Fibroblast of the aortic adventitia (primary cell): Measurements from ENCODE around the gene PRDM11. TPM values are rescaled to one million over a fixed set of nuclear protein-coding genes. Genes with fewer than 3 reads are reported as not detected.

Source experiments
- DNase-seq: peaks from one replicate; pipeline ENCODE4 v3.0.0-alpha.2; 2010; ENCODE audit warnings: low read depth
- H3K4me3 ChIP-seq: 2 replicates; pipeline ENCODE4 v1.5.1; 2011; ENCODE audit warnings: low read depth, mild to moderate bottlenecking, control low read depth, low read length, moderate library complexity
- total RNA-seq: library from RNA; depleted of rRNA; stranded (reverse); fragments of >200 nt; gene quantifications from 2 replicates; pipeline ENCODE4 v1.2.3, GENCODE V29; 2012; ENCODE audit warnings: low replicate concordance
- TF ChIP-seq, protein P1 (sequence below): IDR thresholded peaks from 2 replicates; pipeline ENCODE4 v1.5.1; 2011; ENCODE audit warnings: mild to moderate bottlenecking, low read length, control low read depth, inconsistent platforms; ENCODE audit not compliant: insufficient read depth

The PRDM11 gene
- total RNA-seq, 1 donor: 5.3 TPM

DNA sequence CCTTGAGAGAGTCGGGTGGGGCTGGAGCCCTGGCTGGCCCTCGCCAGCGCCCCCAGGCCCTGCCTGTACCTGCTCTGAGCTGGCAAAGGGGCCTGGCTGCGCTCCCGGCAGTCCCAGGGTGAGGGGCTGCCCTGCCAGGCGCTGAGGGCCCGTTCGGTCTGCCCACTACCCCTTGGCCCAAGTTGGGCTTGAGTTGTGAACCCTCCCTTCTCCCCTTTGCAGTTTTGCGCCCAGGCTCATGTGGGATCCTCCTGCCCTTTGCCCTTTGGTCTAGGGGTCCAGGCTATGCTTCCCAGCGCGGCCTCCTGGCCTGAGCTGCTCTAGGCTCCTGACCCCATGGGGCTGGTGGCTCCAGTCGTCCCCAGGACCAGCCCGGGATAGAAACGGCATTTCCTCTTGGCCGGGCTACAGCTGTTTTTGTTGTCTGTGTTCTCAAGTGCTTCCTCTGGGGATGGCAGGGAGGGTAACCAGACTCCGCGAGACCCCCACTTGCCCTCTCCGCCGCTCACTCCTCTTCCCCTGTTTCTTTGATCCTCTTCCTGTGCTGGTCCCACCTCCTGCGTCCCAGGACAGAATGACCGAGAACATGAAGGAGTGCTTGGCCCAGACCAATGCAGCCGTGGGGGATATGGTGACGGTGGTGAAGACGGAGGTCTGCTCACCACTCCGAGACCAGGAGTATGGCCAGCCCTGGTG is 34.9 kb downstream of the PRDM11 start:
- no peak for DNase-seq
- TF ChIP-seq, protein P1, sequence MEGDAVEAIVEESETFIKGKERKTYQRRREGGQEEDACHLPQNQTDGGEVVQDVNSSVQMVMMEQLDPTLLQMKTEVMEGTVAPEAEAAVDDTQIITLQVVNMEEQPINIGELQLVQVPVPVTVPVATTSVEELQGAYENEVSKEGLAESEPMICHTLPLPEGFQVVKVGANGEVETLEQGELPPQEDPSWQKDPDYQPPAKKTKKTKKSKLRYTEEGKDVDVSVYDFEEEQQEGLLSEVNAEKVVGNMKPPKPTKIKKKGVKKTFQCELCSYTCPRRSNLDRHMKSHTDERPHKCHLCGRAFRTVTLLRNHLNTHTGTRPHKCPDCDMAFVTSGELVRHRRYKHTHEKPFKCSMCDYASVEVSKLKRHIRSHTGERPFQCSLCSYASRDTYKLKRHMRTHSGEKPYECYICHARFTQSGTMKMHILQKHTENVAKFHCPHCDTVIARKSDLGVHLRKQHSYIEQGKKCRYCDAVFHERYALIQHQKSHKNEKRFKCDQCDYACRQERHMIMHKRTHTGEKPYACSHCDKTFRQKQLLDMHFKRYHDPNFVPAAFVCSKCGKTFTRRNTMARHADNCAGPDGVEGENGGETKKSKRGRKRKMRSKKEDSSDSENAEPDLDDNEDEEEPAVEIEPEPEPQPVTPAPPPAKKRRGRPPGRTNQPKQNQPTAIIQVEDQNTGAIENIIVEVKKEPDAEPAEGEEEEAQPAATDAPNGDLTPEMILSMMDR: no peak

DNA sequence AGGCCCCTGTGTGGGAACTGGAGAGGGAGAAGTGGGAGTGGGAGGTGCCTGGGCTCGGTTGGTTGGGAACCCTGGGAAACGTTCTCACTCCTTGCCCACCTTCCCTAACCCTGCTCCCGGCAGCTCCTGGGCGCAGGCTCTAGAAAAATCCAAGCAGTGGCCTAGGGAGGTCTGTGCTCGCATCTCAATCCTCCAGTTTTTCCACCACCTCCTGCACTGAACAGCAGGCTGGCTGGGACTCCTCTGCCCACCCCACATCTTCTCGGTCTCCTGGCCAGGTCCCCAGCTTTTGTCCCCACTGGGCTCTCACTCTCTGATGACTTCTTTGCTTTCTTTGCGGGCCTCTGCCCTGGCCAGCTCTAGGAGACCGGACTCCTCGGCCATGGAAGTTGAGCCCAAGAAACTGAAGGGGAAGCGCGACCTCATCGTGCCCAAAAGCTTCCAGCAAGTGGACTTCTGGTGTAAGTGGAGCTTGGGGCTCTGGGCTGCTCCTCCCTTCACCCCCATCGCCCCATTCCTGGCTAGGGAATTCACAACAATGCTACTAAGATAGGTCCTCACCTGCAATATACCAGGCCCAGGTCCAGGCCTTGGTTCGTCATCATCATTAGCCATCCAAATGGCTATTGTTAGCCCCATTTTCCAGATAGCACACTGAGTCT is 35.6 kb downstream of the PRDM11 start:
- no peak for DNase-seq
- TF ChIP-seq, protein P1: no peak
- no peak overlapping the region for H3K4me3 ChIP-seq

More for the DNA sequence above, 34.9 kb downstream of the PRDM11 start:
- peak overlapping the region; percentile 53 for H3K4me3 ChIP-seq

DNA sequence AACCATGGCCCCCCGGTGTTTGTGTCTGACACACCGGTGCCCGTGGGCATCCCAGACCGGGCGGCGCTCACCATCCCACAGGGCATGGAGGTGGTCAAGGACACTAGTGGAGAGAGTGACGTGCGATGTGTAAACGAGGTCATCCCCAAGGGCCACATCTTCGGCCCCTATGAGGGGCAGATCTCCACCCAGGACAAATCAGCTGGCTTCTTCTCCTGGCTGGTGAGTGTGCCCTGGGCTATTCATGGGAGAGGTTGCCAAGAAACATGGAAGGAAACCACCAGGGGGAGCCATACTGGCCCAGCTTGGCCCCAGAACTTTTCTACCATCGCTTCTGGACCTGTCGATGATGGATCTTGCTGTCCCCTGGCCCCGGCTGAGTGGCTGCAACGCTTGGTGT is 36.5 kb downstream of the PRDM11 start:
- DNase-seq: peak; percentile 30
- H3K4me3 ChIP-seq: no peak overlapping the region
- TF ChIP-seq, protein P1: peak; percentile 46

DNA sequence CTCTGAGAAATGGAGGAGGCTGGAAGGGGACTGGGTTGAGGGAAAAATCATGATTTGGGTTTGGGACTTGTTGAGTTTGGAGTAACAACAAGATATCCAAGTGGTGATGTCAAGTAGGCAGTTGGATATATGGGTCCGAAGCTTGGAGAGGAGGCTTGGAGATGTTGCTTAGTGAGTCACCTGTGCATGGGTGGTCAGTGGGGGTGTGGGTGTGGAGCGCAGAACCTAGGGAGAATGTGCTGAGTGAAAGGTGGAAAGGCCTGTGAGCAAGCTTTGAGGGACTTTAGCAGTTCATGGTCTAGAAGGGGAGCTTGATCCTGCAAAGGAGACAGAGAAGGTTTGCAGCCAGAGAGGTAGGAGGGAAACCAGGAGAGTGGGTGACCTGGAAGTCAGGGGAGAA is 38.2 kb downstream of the PRDM11 start:
- TF ChIP-seq, protein P1: no peak
- no peak for DNase-seq
- no peak overlapping the region for H3K4me3 ChIP-seq

DNA sequence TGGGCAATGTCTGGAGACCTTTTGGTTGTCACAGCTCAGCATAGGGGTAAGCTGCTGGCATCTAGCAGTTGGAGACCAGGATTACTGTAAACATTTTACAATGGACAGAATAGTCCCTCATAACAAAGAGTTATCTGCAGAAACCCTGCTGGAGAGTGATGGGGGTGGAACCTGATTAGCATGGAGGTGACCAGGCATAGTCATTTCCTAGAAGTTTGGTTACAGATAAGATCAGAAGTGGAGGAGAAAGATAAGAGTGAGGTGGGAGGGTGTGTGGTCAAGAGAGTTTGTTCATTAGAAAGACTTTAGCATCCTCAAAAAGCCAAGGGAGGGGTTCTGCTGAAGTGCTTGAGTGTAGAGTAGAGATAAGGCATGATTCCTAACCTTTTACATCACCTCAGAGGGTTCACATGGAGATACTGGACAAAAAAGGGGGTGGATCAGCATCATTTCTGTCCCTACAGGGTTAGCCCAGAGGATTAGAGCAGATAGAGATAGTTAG is 38.8 kb downstream of the PRDM11 start:
- peak; percentile 17 for DNase-seq
- TF ChIP-seq, protein P1: no peak
- no peak overlapping the region for H3K4me3 ChIP-seq

DNA sequence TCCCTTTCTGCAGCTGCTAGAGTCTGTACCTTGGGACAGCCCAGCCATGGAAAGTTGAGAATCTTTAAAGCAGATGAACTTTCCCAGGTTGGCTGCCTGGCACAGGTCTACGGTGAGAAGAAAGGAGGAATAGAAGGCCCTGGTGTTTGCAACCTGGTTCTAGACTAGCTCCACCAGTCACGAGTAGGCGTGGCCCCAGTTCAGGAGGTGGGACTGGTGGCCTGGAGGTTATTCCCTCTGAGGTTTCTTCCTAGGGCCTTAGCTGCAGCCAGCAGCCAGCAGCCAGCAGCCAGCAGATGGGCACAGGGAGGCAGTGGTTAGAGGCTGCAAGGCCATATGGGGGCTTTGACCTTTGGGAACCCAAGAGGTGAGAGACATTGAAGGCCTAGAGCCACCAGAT is 40.9 kb downstream of the PRDM11 start:
- TF ChIP-seq, protein P1: no peak
- no peak for DNase-seq
- H3K4me3 ChIP-seq: no peak overlapping the region
